ENCODE results near the gene SGSM2.

The SGSM2 gene

GRCh38 chr17:2387086-2388019, 50.1 kb downstream of the SGSM2 start:
- no peak for DNase-seq

- DNase-seq, result no peak
Measured at GRCh38 chr17:2388020-2388682, 50.9 kb downstream of the SGSM2 start.

- no peak for DNase-seq
Measured at GRCh38 chr17:2388683-2389055, 51.4 kb downstream of the SGSM2 start.

- DNase-seq, result no peak
Measured at GRCh38 chr17:2390199-2390836, 53.0 kb downstream of the SGSM2 start.

- no peak for DNase-seq
Measured at GRCh38 chr17:2391597-2392251, 54.4 kb downstream of the SGSM2 start.

GRCh38 chr17:2392252-2393173, 55.2 kb downstream of the SGSM2 start:
- peak; percentile 99 for DNase-seq

- DNase-seq, result peak; percentile 93
Measured at GRCh38 chr17:2393174-2393953, 56.1 kb downstream of the SGSM2 start.

- DNase-seq, result no peak
Measured at GRCh38 chr17:2393954-2394749, 56.9 kb downstream of the SGSM2 start.

- DNase-seq, result no peak
Measured at GRCh38 chr17:2394775-2395201, 57.5 kb downstream of the SGSM2 start.

- no peak for DNase-seq
Measured at GRCh38 chr17:2395258-2396181, 58.2 kb downstream of the SGSM2 start.

- DNase-seq, result no peak
Measured at GRCh38 chr17:2396192-2396567, 58.9 kb downstream of the SGSM2 start.

GRCh38 chr17:2396568-2397246, 59.4 kb downstream of the SGSM2 start:
- peak; percentile 54 for DNase-seq

GRCh38 chr17:2397247-2398171, 60.2 kb downstream of the SGSM2 start:
- DNase-seq, result no peak

GRCh38 chr17:2398182-2398581, 60.9 kb downstream of the SGSM2 start:
- no peak for DNase-seq

- peak; percentile 70 for DNase-seq
Measured at GRCh38 chr17:2398655-2399571, 61.6 kb downstream of the SGSM2 start.
